ENCODE data around the gene SCAF1. TPM values are rescaled to one million over a fixed set of nuclear protein-coding genes. Genes with fewer than 3 reads are reported as not detected.

The SCAF1 gene
- total RNA-seq, 2 donors from 2014 or later = 38.6 to 46.9 TPM

DNA sequence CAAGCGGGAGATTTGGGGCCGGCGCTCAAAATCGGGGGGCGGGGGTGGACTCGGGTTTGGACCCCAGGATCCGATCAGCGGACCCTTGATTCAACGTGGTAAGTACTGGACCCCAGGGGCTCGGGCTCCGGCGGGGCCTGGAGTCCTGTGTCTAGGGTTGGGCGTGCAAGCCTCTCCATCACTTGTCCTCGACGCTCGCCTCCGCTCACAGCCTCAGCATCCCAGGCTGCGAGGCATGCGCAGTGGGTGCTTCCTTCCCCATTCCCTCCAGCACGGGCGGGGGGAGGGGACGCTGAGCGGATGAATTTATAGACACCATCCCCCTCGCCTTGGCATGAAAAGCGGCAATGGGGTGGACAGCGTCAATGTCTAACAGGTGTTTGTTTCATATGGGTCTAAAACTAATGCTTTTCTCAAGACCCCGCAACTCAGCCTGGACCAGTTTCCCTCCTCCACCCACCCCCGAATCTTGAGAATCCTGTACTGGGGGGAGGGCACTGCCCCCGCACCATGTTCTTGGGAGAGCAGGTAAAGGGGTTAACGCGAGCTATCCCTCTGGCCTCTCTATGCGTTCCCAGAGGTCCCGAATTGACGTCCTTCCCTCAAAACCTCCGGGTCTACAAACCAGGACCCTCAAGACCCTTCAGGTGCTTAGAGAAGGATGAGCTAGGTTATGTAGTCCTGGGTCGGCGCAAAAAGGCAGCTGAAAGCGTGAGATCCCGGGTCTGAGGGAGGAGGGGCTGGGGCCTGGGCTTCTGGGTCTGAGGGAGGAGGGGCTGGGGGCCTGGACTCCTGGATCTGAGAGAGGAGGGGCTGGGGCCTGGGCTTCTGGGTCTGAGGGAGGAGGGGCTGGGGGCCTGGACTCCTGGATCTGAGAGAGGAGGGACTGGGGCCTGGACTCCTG is 49.5 kb downstream of the SCAF1 start:
- intact Hi-C loops (cut with DNase I) = loop anchor here in 1 of 2 donors (5.0 kb wide), 1 partner anchor 71 kb away; the partner anchor contains the start of gene TSKS
- ATAC-seq = peak; percentile 45 to 64
- DNase-seq = peak; percentile 75

DNA sequence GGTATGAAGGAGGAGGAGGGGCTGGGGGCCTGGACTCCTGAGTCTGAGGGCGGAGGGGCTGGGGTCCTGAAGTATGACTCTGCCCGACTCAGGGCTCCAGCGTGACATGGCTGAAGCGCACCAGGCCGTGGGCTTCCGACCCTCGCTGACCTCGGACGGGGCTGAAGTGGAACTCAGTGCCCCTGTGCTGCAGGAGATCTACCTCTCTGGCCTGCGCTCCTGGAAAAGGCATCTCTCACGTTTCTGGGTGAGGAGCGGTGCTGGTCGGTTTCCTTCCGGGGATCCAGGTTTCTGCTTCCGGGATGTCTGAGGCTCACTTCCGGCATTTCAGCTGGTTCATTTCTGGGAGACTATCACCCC is 50.1 kb downstream of the SCAF1 start:
- no peak for DNase-seq
- intact Hi-C loops (cut with DNase I) = loop anchor here in 1 of 2 donors (5.0 kb wide), 1 partner anchor 70 kb away; the partner anchor contains the start of gene TSKS
- no peak for ATAC-seq

DNA sequence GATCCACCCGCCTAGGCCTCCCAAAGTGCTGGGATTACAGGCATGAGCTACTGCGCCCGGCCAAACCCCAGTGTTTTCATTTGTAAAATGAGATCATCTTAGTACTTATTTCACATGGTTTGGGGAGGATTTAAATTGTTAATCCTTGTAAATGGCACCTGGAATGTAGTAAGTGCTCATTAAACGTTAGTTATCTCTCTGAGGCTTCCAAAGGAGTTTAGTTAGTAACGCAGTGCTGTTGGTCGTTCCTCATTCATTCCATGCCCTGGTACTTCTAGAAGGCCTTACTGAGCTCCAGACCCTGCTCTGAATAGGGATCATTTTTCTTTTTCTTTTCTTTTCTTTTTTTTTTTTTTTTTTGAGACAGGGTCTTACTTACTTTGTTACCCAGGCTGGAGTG is 54.1 kb downstream of the SCAF1 start:
- DNase-seq = no peak
- intact Hi-C loops (cut with DNase I) = no loop called here
- no peak for ATAC-seq

DNA sequence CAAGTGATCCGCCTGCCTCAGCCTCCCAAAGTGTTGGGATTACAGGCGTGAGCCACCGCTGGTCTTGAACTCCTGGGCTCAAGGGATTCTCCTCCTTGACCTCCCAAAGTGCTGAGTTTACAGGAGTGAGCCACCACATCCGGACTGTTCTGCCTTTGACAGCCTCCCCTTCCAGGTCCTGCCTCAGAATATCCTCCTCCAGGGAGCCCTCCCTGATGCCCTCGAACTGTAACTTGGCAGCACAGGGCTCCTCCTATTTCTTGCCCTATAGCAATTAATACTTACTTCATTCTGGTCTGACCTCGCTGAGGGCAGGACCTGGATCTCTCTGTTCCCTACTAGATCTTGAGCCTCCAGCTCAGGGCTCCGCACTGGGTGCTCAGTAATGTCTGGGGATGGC is 54.9 kb downstream of the SCAF1 start:
- intact Hi-C loops (cut with DNase I) = no loop called here
- DNase-seq (no peak), ATAC-seq (no peak)

DNA sequence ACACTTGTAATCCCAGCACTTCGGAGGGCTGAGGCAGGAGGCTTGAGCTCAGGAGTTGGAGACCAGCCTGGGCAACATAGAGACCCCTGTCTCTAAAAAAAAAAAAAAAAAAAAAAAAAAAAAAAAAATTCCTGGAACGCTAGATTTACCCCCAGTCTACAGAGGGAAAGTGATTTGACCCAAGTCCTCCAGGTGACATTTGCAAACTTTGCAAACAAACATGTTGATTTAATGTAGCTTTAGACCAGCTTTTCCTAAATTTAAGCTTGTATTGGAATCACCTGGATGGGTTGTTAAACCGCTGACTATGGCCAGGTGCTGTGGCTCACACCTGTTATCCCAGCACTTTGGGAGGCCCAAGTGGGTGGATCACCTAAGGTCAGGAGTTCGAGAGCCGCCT is 57.4 kb downstream of the SCAF1 start:
- DNase-seq (no peak), ATAC-seq (no peak)
- intact Hi-C loops (cut with DNase I) = no loop called here

DNA sequence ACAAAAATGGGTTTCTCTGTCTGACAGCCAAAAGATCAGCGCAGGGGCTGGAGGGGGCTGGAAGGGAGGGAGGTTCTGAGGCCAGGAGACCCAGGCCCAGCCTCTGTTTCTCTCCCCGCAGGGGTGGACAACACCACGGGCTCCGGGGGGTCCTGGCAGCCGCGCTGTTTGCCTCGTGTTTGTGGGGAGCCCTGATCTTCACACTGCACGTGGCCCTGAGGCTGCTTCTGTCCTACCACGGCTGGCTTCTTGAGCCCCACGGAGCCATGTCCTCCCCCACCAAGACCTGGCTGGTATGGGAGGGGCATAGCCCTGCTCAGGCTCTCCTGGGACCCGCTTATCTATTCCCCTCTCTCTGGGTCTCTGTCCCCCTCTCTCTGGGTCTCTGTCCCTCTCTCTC is 58.6 kb downstream of the SCAF1 start:
- ATAC-seq (no peak), DNase-seq (no peak)
- intact Hi-C loops (cut with DNase I) = no loop called here

DNA sequence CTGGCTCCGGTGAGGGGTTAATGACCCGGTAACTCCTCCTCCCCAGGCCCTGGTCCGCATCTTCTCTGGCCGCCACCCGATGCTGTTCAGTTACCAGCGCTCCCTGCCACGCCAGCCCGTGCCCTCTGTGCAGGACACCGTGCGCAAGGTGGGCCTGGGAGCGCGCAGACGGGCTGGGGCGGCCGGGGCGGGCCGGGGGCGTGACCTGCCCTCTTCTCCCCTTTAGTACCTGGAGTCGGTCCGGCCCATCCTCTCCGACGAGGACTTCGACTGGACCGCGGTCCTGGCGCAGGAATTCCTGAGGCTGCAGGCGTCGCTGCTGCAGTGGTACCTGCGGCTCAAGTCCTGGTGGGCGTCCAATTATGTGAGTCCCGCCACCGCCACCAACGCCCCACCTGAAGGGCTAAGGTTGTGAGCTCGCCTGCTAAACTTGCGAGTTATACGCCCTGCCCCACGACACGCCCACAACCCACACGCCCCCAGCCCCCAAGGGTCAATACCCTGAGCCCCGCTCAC is 59.3 kb downstream of the SCAF1 start:
- ATAC-seq (peak in 1 of 2 donors; percentile 25), DNase-seq (no peak)
- intact Hi-C loops (cut with DNase I) = no loop called here

DNA sequence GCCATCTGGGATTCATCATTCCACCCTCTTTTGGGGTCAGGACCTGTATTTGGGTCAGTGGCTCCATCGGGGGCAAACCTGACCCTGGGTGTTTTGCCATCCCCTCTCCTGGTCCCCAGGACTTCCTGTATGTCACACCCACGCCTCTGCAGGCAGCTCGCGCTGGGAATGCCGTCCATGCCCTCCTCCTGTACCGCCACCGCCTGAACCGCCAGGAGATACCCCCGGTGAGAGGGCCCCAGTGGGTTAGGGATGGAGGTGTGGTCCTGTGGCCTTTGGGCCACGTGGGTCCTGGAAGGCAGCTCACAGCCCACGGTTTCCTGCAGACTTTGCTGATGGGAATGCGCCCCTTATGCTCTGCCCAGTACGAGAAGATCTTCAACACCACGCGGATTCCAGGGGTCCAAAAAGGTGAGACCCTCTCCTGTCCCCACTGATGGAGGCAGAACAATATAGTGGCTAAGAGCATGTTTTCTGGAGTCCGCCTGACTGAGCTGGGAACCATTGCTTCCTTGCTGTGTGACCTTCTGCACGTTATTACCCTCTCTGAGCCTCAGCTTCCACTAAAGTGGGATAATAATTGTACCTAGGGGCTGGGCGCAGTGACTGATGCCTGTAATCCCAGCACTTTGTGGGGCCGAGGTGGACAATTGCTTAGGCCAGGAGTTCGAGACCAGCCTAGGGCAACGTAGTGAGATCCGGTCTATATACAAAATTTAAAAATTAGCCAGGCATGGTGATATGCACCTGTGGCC is 63.1 kb downstream of the SCAF1 start:
- no peak for DNase-seq
- no peak for ATAC-seq
- intact Hi-C loops (cut with DNase I) = no loop called here

DNA sequence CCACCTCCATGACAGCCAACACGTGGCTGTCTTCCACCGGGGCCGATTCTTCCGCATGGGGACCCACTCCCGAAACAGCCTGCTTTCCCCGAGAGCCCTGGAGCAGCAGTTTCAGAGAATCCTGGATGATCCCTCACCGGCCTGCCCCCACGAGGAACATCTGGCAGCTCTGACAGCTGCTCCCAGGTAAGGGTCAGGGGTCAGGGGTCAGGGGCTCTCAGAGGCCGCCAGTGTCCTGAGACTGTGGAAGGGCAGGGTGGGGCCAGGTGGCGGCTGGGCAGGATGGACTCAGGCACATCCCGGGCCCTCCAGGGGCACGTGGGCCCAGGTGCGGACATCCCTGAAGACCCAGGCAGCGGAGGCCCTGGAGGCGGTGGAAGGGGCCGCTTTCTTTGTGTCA is 63.9 kb downstream of the SCAF1 start:
- intact Hi-C loops (cut with DNase I) = no loop called here
- DNase-seq = no peak
- no peak for ATAC-seq

Small RNAs within 50 kb of the gene (microRNA-seq; reads per million reads assigned to microRNA genes)
- gene MIR5088 = 0 to 0.27 reads per million in 2 donors

Other genes starting within 250 kb of the SCAF1 start
- gene PTH2, start 218.8 kb upstream of the SCAF1 start, total RNA-seq = not detected
- not detected for gene GFY, start 216.8 kb upstream of the SCAF1 start, total RNA-seq
- gene SLC17A7, start 200.7 kb upstream of the SCAF1 start, total RNA-seq = 1 to 10 TPM; 1.7 to 2.5 TPM
- gene PIH1D1, start 190.4 kb upstream of the SCAF1 start, total RNA-seq = 10 to 100 TPM; 32.2 to 42.5 TPM
- 10 to 100 TPM; 16.8 to 17.5 TPM for gene ALDH16A1, start 189.0 kb upstream of the SCAF1 start, total RNA-seq
- 1 to 10 TPM; 4.9 to 6.0 TPM for gene FLT3LG, start 168.0 kb upstream of the SCAF1 start, total RNA-seq
- 1,000 to 10,000 TPM; 1,559 to 1,594 TPM for gene RPL13A, start 154.6 kb upstream of the SCAF1 start, total RNA-seq
- gene RPS11, start 145.8 kb upstream of the SCAF1 start, total RNA-seq = 1,000 to 10,000 TPM; 1,060 to 1,184 TPM
- 100 to 1,000 TPM; 156 to 202 TPM for gene FCGRT, start 129.5 kb upstream of the SCAF1 start, total RNA-seq
- 10 to 100 TPM; 27.3 to 34.9 TPM for gene RCN3, start 114.2 kb upstream of the SCAF1 start, total RNA-seq
- gene NOSIP, start 61.7 kb upstream of the SCAF1 start, total RNA-seq = 10 to 100 TPM; 43.6 to 48.6 TPM
- gene PRRG2, start 60.9 kb upstream of the SCAF1 start, total RNA-seq = 1 to 10 TPM in 1 of 2 donors, under 1 TPM in 1; 0.68 to 1.1 TPM
- gene PRR12, start 51.0 kb upstream of the SCAF1 start, total RNA-seq = 10 to 100 TPM; 12.9 to 15.9 TPM
- 10 to 100 TPM; 85.6 to 95.0 TPM for gene RRAS, start 2.1 kb upstream of the SCAF1 start, total RNA-seq
- gene IRF3, start 23.6 kb downstream of the SCAF1 start, total RNA-seq = 10 to 100 TPM; 46.3 to 48.1 TPM
- 10 to 100 TPM; 12.0 to 12.5 TPM for gene BCL2L12, start 23.7 kb downstream of the SCAF1 start, total RNA-seq
- 100 to 1,000 TPM; 137 to 159 TPM for gene PRMT1, start 35.1 kb downstream of the SCAF1 start, total RNA-seq
- gene ADM5, start 47.4 kb downstream of the SCAF1 start, total RNA-seq = 1 to 10 TPM; 1.1 to 1.2 TPM
- 1 to 10 TPM; 4.7 to 5.1 TPM for gene CPT1C, start 48.9 kb downstream of the SCAF1 start, total RNA-seq
- 1 to 10 TPM in 1 of 2 donors, under 1 TPM in 1; 0.76 to 1.1 TPM for gene TSKS, start 121.1 kb downstream of the SCAF1 start, total RNA-seq
- 10 to 100 TPM; 68.0 to 77.8 TPM for gene AP2A1, start 124.8 kb downstream of the SCAF1 start, total RNA-seq
- 10 to 100 TPM; 11.0 to 16.2 TPM for gene FUZ, start 171.1 kb downstream of the SCAF1 start, total RNA-seq
- 10 to 100 TPM; 48.7 to 55.6 TPM for gene MED25, start 176.1 kb downstream of the SCAF1 start, total RNA-seq
- gene PTOV1, start 208.9 kb downstream of the SCAF1 start, total RNA-seq = 100 to 1,000 TPM; 113 to 122 TPM
- 10 to 100 TPM; 38.7 to 54.5 TPM for gene PNKP, start 225.4 kb downstream of the SCAF1 start, total RNA-seq
- 10 to 100 TPM; 33.5 to 36.6 TPM for gene AKT1S1, start 235.1 kb downstream of the SCAF1 start, total RNA-seq
- gene TBC1D17, start 235.5 kb downstream of the SCAF1 start, total RNA-seq = 10 to 100 TPM; 28.3 to 36.0 TPM